HEK293T (cell line): ENCODE data around the gene C9orf152.
"Not testable (repeated sequence)": the region's sequence is repeated elsewhere in the genome, so short reads cannot be mapped to it uniquely, and the experiment has no call there.

Experiments used
- ARNT ChIP-seq: fragments of 450-650 bp; IDR thresholded peaks from 2 replicates; pipeline ENCODE4 v1.6.1; 2017; ENCODE audit warnings: mild to moderate bottlenecking
- BHLHE40 ChIP-seq: fragments of 450-650 bp; IDR thresholded peaks from 2 replicates; pipeline ENCODE4 v1.6.1; 2016; ENCODE audit warnings: mild to moderate bottlenecking, moderate library complexity, borderline replicate concordance
- ELF4 ChIP-seq: fragments of 450-650 bp; IDR thresholded peaks from 2 replicates; pipeline ENCODE4 v1.6.1; 2017; ENCODE audit warnings: antibody characterized with exemption
- FOXA1 ChIP-seq: fragments of 450-650 bp; IDR thresholded peaks from 2 replicates; pipeline ENCODE4 v1.6.1; 2016; ENCODE audit warnings: mild to moderate bottlenecking
- FOXK2 ChIP-seq: fragments of 450-650 bp; IDR thresholded peaks from 2 replicates; pipeline ENCODE4 v1.6.1; 2016; ENCODE audit warnings: mild to moderate bottlenecking
- HDGF ChIP-seq: fragments of 450-650 bp; IDR thresholded peaks from 2 replicates; pipeline ENCODE4 v1.6.1; 2017; ENCODE audit warnings: antibody characterized with exemption, borderline replicate concordance
- LEF1 ChIP-seq: fragments of 450-650 bp; IDR thresholded peaks from 2 replicates; pipeline ENCODE4 v1.6.1; 2017; ENCODE audit warnings: mild to moderate bottlenecking, borderline replicate concordance
- NFRKB ChIP-seq: fragments of 450-650 bp; IDR thresholded peaks from 2 replicates; pipeline ENCODE4 v1.6.1; 2016; ENCODE audit warnings: mild to moderate bottlenecking, moderate library complexity
- SP1 ChIP-seq: fragments of 450-650 bp; IDR thresholded peaks from 2 replicates; pipeline ENCODE4 v1.6.1; 2017
- SUZ12 ChIP-seq: fragments of 450-650 bp; IDR thresholded peaks from 2 replicates; pipeline ENCODE4 v1.6.1; 2016; ENCODE audit warnings: mild to moderate bottlenecking
- TARDBP ChIP-seq: fragments of 450-650 bp; IDR thresholded peaks from 2 replicates; pipeline ENCODE4 v1.6.1; 2016

DNA sequence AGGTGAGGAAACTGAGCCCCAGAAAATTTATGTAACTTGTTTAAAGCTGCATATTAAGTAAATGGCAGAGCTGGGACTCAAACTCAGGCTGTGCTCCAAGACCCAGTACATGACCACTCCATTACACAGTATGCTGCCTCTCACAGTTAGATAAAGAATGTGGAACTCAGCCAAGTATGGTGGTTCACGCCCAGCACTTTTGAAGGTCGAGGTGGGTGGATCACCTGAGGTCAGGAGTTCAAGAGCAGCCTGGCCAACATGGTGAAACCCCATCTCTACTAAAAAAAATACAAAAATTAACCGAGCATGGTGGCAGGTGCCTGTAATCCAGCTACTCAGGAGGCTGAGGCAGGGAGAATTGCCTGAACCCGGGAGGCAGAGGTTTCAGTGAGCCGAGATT is 2.3 kb downstream of the C9orf152 start:
- not testable (repeated sequence) for TF ChIP-seq LEF1, TARDBP, NFRKB, HDGF, SP1, ARNT, ELF4, BHLHE40, SUZ12, FOXK2, FOXA1
